ACHN (cell line): ENCODE results near the gene ZFX.
A peak's percentile ranks its signal among the peaks of the same experiment; 100 is the strongest.
"Not testable (repeated sequence)": the region's sequence is repeated elsewhere in the genome, so short reads cannot be mapped to it uniquely, and the experiment has no call there.

Source experiments
- DNase-seq: peaks from one replicate; pipeline ENCODE4 v3.0.0-alpha.2; 2015
- in situ Hi-C: cut with HindIII; loops from 2 replicates; pipeline ENCODE4 v1.10.0; 2017; ENCODE audit warnings: low sequenced_read_pairs, low pct_ligation_motif_present, low pct_unique_long_range_greater_than_20kb

ZFX gene

DNA sequence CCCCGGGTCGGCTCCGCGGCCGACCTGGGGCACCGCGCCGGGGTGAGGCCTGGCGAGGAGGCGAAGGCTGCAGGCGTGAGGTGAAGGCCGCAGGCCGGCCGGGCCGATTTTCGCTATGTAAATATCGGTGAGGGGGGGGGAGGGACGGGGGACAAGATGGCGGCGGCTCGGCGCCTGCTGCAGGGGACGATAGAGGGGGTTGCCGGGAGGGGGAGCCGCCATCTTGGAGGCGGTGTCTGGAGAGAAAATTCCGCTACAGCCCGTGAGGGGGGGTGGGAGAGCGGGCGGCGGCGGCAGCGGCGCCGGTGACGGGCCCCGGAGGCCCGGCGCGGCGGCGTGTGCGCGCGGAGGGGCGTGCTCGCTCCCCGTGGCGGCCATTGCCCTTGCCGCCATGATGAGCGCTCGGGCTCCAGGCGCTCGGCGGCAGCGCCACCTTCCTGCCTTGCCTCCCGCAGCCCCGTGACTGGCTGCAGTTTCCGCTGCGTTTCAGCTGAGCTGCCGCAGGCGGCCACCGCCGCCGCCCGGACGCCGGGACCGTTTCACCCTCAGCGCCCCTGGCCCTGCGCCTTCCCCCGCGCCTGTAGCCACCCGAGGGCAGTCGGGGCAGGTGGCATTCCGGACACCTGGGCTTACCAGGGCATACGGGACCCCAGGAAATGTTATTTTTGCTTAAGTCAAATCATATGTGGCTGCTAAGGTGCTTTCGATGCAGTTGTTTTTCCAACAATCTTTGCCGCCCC, 692 bp downstream of the ZFX start:
- DNase-seq: peak; percentile 73
- in situ Hi-C loops: no loop called here

GRCh38 chrX:24150898-24151297, 1.4 kb downstream of the ZFX start:
- in situ Hi-C loops: no loop called here
- no peak for DNase-seq

DNA sequence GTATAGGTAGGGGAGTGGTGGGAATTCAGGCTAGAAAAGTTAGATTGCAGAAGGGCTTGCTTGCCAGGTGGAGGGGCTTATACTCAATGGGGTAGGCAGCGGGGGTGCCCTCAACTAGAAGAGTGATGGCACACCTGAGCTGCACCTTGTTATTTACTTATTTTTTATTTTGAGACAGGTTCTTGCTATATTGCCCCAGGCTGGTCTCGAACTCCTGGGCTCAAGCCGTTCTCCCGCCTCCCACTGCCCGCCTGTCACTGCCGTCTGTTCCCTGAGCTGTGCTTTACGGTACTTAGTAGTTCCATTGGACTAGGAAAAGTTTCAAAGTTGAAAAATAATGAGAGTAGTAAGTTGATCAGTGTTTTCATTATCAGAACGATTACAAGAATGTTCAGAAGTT, 2.0 kb downstream of the ZFX start:
- DNase-seq: no peak
- in situ Hi-C loops: no loop called here

GRCh38 chrX:24153178-24153795, 3.8 kb downstream of the ZFX start:
- in situ Hi-C loops: no loop called here
- no peak for DNase-seq

DNA sequence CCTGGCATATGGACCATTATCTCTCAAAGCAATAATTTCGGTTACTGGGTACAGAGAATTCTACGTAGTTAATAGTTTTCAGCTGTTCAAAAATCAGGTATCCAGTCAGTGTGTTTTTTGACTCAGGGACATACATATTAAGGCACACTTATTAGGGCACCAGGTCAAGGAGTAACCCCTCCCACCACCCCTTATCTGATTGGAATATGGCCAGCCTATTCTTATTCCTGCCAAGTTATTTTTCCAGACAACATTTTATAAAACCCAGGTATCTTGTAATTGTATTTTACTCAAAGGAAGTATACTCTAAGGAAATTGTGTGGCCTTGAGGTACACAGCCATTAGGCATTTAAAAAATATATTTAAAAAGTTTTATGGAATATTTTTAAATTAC, 4.3 kb downstream of the ZFX start:
- DNase-seq: no peak

DNA sequence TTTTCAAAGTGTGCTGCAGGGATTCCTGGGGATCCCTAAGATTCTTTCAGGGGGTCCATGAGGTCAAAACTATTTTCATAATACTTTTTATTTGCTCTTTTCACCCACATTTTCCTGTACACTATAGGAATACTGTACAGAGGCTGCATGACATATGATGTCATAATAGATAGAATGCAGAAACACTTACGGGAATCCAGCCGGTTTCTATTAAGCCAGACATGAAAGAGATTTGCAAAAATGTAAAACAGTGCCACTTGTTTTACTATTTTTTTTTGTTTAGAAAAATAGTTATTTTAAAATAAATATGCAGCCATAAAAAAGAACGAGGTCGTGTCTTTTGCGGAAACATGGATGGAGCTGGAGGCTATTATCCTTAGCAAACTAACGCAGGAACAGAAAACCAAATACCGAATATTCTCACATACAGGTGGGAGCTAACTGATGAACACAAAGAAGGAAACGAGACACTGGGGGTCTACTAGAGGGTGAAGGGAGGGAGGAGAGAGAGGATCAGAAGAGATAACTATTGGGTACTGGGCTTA, 5.0 kb downstream of the ZFX start:
- no peak for DNase-seq
- in situ Hi-C loops: no loop called here

More for the DNA sequence above, 4.3 kb downstream of the ZFX start:
- in situ Hi-C loops: no loop called here

GRCh38 chrX:24155747-24156146, 6.2 kb downstream of the ZFX start:
- DNase-seq, in situ Hi-C loops: not testable (repeated sequence)

GRCh38 chrX:24156177-24156576, 6.6 kb downstream of the ZFX start:
- in situ Hi-C loops: no loop called here
- no peak for DNase-seq

GRCh38 chrX:24158881-24159280, 9.4 kb downstream of the ZFX start:
- DNase-seq: no peak
- in situ Hi-C loops: no loop called here

GRCh38 chrX:24166078-24166477, 16.5 kb downstream of the ZFX start:
- in situ Hi-C loops: no loop called here

DNA sequence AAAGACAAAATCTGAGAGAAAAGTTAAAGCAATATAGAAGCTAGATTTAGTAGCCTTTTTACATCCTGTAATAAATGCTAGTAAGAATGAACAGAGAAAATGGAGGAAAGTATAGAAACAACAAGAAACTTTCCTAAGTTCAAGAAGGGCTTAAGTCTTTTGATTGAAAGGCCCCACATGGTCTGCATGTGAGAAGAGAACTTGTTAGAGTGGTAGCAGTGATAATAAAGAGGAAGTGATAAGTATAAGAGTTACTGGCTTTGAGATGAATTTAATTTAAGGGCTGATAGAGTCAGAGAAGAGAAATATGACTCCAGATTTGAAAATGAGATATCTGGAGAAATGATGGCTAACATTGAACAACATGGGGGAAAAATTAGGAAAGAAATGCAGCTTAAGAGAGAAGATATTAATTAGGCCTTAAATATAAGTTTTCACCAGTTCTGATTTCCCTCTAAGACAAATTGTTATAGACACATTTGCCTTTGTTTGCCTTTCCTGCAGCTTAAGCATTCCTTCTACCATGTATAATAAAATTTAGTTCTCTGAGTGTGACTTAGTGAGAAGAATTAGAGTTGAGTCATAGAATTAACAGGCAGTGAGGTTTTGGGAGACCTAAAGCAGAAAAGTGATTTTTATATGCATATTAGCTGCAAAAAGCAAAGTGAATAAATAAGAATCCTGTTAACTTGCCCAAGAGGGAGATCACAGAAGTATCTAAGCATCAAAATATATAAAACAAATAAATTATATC, 18.4 kb downstream of the ZFX start:
- DNase-seq: no peak
- in situ Hi-C loops: no loop called here

More at GRCh38 chrX:24166078-24166477, 16.5 kb downstream of the ZFX start:
- no peak for DNase-seq

GRCh38 chrX:24168807-24169206, 19.3 kb downstream of the ZFX start:
- in situ Hi-C loops: no loop called here
- DNase-seq: no peak

- in situ Hi-C loops: no loop called here
- DNase-seq: no peak
Measured at GRCh38 chrX:24169211-24169610, 19.7 kb downstream of the ZFX start.

- in situ Hi-C loops: no loop called here
Measured at GRCh38 chrX:24173115-24173847, 23.8 kb downstream of the ZFX start.

DNA sequence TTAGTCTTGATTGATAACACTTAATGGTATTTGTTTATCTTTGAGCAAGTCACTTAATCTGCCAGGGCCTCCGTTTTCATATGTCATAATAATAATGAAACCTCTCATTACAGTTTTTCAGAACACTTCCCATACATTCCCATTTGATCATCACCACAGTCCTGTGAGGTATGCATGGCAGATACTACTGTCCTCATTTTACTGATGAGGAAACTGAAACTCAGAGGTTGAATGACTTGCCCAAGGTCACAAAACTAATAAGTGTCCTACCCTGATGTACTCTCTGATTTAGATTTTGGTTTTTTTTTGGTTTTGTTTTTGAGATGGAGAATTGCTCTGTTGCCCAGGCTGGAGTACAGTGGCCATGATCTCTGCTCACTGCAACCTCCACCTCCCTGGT, 25.7 kb downstream of the ZFX start:
- no peak for DNase-seq
- in situ Hi-C loops: no loop called here

More at GRCh38 chrX:24173115-24173847, 23.8 kb downstream of the ZFX start:
- no peak for DNase-seq

DNA sequence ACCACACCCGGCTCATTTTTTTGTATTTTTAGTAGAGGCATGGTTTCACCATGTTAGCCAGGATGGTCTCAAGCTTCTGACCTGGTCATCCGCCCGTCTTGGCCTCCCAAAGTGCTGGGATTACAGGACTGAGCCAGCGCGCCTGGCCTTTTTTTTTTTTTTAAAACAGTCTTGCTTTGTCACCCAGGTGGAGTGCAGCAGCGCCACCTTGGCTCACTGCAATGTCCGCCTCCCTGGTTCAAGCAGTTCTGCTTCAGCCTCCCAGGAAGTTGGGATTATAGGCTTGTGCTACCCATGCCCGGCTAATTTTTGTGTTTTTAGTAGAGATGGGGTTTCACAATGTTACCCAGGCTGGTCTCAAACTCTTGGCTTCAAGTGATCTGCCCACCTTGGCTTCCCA, 28.9 kb downstream of the ZFX start:
- no peak for DNase-seq
- in situ Hi-C loops: no loop called here

DNA sequence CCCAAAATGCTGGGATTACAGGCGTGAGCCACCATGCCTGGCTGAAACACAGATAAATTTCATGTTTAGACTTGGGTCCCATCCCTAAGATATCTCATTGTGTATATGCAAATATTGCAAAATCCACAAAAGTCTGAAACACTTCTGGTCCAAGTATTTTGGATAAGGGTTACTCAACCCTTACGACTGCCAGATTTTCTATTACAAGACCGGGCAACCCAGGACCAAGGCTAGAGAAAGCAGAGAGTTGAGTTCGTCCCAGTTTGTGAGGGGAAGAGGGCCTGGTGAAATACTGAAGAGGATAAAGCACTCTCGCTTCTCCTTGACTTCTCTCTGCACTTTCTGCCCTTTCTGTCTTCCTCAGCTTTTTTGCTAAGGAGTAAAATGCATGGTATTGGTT, 34.5 kb downstream of the ZFX start:
- in situ Hi-C loops: no loop called here

GRCh38 chrX:24186483-24186882, 37.0 kb downstream of the ZFX start:
- in situ Hi-C loops: no loop called here
- no peak for DNase-seq

More for the DNA sequence above, 34.5 kb downstream of the ZFX start:
- DNase-seq: no peak

GRCh38 chrX:24186986-24187385, 37.5 kb downstream of the ZFX start:
- no peak for DNase-seq
- in situ Hi-C loops: no loop called here
